DMS 273 treated with DMSO at 0.1 percent for 48 hours (cell line): ENCODE results near the gene TMEM181.
"Not testable (repeated sequence)": the region's sequence is repeated elsewhere in the genome, so short reads cannot be mapped to it uniquely, and the experiment has no call there.

ENCODE experiments used
- DNase-seq: peaks from one replicate; lab custom pipeline; 2025; lab: John Stamatoyannopoulos, UW

Gene TMEM181

DNA sequence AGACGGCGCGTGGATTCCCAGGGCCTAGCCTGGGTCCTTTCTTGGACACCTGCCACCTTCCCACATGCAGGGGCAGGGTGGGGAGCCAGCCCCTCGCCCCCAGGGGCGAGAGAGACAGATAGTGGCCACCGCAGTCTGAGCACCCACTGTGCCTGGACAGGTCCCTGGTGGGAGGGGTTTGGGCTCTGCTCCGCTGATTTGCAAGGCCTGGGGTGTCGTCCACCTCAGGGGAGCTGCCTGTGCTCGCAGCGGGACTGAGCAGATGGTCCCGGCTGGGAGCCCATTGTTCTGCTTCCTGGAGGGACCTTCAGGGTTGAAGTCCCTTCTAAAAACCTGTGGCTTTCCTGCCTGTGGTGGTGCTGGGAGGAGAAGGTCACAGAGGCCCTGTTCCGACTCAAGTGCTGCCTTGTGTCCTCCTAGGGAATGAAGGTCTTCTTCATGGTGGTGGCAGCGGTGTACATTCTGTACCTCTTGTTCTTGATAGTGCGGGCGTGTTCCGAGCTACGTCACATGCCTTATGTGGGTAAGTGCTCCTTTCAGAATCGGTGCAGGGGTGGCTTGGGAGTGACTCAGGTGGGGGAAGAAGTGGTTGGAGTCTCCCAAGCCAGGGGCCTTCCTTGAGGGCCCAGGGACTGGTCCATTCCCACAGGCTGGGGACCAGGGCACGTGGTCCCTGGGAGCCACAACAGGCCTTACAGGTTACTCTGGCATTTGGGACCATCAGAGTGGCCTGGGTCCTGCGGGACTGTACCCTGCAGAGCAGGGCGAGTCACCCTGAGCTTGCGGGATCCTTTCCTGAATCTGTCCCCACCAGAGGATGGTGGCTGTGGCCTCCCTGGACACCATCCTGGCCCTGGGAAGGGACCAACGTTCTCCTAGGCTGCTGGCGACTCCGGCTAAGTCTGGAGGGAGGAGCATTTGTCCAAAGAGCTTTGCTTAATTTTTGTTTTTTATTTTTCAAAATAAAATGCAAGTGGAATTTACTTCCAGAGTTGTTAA, 65.1 kb downstream of the TMEM181 start:
- no peak for DNase-seq

GRCh38 chr6:158625881-158626305, 66.0 kb downstream of the TMEM181 start:
- DNase-seq = no peak

DNA sequence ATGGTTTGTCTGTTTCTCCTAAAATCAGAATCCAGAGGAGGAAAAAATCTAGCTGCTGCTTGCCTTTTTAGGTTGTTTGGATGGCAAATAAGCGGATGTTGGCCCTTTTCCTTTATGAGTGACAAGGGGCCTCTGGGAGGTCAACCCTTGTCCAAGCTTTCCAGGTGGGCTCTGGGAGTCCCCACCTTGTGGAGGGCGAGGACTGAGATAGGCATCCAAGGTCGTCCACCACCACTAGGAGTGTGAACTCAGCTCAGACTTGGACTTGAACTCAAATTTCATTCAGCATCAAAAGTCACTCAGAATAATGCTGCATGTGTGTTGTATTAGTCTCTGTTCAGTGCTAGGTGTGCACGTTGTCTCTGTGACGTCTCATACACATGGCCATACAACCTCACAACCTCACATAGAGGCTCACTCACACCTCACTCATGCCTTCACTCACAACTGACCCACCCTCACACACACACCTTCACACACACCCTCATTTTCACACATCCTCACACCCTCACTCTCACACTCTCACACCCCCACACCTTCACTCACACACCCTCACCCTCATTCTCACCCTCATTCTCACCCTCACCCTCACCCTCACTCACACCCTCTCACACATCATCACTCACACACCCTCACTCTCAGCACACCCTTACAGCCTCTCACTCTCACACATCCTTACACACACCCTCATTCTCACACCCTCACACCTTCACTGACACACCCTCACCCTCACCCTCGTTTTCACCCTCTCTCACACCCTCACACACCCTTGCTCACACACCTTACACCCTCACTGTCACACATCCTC, 66.7 kb downstream of the TMEM181 start:
- DNase-seq = no peak

- DNase-seq = no peak
Observed at GRCh38 chr6:158627168-158627939, 67.5 kb downstream of the TMEM181 start.

DNA sequence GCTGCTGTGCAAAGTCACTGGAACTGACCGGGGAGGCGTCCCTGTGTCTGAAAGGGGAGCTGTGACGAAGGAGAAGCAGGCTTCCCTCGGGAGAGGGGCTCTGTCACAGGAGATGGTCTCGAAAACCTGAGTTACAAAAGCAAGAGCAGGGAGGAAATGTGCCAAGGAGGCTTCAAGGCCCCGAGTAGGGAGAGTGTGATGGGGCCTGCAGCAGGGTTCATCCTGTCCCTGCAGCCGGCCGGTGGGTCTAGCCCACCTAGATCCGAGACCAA, 68.0 kb downstream of the TMEM181 start:
- no peak for DNase-seq

GRCh38 chr6:158628542-158628941, 68.7 kb downstream of the TMEM181 start:
- DNase-seq = no peak

GRCh38 chr6:158629367-158630221, 69.7 kb downstream of the TMEM181 start:
- no peak for DNase-seq

GRCh38 chr6:158630938-158631616, 71.2 kb downstream of the TMEM181 start:
- no peak for DNase-seq

DNA sequence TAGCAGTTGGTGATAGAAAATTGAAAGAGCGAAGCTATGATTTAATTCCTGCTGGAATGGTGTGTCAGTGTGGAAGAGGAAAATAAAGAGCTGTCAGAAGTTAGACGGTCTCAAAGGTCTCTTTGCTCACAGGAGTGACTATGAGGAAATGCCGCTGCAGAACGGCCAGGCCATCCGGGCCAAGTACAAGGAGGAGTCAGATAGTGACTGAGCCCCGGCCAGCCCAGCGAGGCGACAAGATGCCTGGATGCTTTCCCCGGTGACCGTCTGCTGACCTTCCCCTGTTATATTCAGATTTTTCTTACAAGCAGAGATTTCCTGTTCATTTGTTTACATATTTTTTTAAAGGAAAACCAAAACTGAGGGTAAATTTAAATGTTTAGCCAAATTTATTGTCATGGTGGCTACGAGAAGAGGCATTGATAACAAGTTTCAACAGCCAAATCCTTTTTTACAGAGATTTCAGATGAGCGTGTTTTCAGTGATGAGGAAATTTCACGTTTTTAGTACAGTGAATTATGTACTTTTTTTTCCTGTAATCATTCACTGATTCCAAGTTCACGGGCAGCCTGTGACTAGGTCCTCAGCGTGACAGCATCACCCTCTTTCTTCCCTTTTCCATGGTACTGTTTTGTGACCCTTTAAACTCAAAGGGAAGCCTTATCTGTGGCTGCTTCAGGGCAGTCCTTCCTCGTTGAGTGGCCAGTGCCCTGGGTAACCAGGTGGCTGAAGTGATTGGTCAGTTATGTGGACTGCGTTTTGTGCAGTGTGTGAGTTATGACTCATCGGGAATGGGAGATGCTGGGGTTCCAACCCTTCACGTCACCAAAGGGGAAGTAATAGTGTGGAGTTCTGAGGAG, 72.0 kb downstream of the TMEM181 start:
- DNase-seq = no peak

- DNase-seq = not testable (repeated sequence)
Observed at GRCh38 chr6:158632538-158633119, 72.7 kb downstream of the TMEM181 start.

DNA sequence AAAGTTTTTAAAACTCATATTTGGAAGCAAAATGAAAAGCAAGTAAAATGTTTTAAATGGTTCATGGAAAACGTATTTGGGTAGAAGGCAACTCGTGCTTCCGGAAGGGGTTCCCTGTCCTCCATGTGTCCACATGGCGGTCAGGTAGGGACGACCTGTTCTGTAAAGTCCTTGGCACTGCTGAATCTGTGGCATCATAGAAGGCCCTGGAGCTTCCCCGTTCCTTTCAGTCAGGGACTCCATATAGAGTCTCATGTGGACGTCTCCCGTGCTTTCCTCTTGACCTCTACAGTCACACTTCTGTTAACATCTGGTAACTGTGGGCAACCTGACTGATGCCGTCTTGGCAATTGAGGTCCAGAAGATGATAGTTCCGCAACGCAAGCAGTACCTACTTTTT, 73.2 kb downstream of the TMEM181 start:
- no peak for DNase-seq

DNA sequence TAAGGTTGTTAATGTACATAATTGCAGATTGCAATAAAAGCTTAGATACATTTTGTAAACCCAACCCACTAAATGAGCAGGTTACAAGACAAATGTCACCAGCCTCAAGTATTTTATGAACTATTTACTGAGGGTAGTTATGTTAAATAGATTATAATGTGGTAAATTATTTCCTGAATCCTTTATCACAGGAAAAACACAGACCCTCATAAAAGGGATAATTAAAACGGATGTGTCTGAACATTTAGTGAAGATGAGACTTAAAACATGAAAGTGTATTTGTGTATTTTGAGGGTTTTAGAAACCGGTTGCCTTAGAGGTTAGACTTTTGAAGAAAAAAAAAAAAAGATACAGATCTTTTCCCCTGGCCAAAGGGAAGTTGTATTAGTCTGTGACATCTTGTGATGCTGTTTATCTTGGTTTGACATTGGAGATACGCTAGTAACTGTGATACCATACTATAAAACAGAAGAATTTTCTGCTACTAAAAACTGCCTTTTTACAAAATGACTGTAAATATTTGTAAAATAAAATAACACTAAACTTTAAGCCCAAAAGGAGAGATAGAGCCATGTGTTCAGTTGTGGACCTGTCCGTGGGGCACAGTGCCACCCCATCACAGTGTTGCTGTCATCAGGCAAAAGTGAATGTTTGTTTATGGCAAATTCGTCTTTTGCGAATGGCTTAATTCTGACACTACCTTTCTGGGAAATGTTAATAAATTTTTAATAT, 75.0 kb downstream of the TMEM181 start:
- no peak for DNase-seq

GRCh38 chr6:158635427-158636073, 75.7 kb downstream of the TMEM181 start:
- DNase-seq = no peak

GRCh38 chr6:158636778-158637177, 76.9 kb downstream of the TMEM181 start:
- DNase-seq = no peak

- no peak for DNase-seq
Observed at GRCh38 chr6:158638324-158638854, 78.5 kb downstream of the TMEM181 start.

DNA sequence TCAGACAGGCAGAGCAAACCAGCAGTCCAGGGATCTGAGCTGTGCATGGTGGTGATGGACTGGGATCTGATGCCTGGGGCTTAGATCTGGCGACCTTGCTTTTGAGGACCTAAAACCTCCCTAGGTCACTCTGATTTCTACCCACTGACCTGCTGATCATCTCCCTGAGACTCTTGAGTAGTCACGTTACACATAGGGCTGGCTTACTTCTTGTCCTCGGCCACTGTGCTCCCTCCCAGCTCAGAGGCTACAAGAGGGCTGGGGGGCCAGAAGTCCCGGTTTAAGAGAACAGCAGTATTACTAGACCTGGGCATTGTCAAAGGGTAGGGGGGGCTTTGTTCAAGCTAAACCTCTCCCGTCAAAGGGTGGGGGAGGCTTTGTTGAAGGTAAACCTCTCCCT, 79.2 kb downstream of the TMEM181 start:
- DNase-seq = no peak

GRCh38 chr6:158640519-158640918, 80.6 kb downstream of the TMEM181 start:
- DNase-seq = no peak

DNA sequence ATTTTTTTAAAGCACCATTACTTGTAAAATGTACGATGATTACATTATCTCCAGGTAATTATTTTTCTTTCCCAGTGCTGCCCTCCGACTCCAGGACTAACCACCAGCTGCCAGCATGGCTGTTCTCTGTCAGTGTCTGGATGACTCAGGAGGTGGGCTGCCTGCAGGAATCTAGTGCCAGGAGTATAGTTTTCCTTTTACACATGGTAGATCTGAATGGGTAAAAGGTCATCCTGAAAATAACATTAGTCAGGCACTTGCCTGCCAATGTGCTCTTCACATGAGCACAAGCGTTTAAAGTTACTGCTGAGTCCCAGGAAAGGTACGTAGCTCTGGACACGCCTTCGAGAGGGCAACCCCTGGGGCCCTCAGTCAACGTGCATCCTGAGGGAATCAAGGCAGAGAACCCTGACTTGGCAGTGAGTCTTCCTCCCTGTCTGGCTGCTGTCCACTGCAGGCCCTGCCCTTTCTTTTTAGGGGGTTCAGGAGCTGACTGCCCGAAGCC, 82.3 kb downstream of the TMEM181 start:
- DNase-seq = peak; percentile 34
